GM12875 (cell line): ENCODE data around the gene DDAH2.
"Not testable (repeated sequence)": the region's sequence is repeated elsewhere in the genome, so short reads cannot be mapped to it uniquely, and the experiment has no call there.

Experiments used
- H3K4me3 ChIP-seq: one replicate; pipeline ENCODE4 v1.5.1; 2011; ENCODE audit warnings: low read depth, low read length, control low read depth
- TF ChIP-seq, protein P1 (sequence below): IDR thresholded peaks from 2 replicates; pipeline ENCODE4 v1.5.1; 2011; ENCODE audit warnings: low read depth, mild to moderate bottlenecking, control low read depth, inconsistent platforms, low read length, moderate library complexity, borderline replicate concordance; ENCODE audit not compliant: insufficient read depth

The DDAH2 gene

DNA sequence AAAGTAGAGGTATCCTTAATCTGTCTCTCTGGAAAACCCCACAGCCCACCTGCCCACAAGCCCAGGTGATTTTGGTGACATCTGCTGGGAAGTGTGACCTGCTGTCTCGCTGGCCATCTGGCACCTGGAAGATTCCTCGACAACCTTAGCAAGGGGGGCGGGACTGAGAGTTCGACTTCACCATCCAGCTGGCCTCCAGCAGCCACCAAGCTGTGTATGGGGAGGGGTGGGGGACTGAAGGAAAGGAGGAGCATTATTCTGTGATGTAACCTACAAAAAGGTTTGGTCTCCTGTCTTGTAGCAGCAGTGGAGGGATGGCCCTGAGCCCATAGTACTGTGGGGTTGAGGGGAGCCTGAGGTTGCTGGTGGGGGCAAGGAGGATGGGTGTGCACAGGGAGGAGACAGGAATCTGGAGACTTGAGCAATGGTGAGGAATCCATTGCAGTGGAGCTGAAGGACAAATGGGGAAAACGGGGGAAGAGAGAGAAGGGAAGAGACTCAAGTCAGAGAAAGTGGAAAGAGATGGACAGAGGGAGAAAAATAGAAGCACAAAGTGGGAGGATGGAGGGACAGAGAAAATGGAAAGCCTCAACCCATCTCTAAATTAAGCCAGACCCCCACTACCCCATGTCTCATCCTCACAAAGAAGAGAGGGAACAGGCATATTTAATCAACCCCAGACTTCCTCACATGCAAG is 18.4 kb downstream of the DDAH2 start:
- no peak overlapping the region for H3K4me3 ChIP-seq
- TF ChIP-seq, protein P1, sequence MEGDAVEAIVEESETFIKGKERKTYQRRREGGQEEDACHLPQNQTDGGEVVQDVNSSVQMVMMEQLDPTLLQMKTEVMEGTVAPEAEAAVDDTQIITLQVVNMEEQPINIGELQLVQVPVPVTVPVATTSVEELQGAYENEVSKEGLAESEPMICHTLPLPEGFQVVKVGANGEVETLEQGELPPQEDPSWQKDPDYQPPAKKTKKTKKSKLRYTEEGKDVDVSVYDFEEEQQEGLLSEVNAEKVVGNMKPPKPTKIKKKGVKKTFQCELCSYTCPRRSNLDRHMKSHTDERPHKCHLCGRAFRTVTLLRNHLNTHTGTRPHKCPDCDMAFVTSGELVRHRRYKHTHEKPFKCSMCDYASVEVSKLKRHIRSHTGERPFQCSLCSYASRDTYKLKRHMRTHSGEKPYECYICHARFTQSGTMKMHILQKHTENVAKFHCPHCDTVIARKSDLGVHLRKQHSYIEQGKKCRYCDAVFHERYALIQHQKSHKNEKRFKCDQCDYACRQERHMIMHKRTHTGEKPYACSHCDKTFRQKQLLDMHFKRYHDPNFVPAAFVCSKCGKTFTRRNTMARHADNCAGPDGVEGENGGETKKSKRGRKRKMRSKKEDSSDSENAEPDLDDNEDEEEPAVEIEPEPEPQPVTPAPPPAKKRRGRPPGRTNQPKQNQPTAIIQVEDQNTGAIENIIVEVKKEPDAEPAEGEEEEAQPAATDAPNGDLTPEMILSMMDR = no peak

GRCh38 chr6:31709157-31709556 is 19.9 kb downstream of the DDAH2 start:
- not testable (repeated sequence) for H3K4me3 ChIP-seq

GRCh38 chr6:31708224-31708623 is 20.9 kb downstream of the DDAH2 start:
- TF ChIP-seq, protein P1 = no peak
- H3K4me3 ChIP-seq = no peak overlapping the region

DNA sequence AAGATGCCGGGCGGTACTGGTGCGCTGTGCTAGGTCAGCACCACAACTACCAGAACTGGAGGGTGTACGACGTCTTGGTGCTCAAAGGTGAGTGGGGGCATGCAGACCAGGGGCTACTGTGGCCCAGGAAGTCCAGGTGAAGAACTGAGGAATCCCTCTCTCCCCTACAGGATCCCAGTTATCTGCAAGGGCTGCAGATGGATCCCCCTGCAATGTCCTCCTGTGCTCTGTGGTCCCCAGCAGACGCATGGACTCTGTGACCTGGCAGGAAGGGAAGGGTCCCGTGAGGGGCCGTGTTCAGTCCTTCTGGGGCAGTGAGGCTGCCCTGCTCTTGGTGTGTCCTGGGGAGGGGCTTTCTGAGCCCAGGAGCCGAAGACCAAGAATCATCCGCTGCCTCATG is 21.4 kb downstream of the DDAH2 start:
- TF ChIP-seq, protein P1 = no peak
- H3K4me3 ChIP-seq = no peak overlapping the region

DNA sequence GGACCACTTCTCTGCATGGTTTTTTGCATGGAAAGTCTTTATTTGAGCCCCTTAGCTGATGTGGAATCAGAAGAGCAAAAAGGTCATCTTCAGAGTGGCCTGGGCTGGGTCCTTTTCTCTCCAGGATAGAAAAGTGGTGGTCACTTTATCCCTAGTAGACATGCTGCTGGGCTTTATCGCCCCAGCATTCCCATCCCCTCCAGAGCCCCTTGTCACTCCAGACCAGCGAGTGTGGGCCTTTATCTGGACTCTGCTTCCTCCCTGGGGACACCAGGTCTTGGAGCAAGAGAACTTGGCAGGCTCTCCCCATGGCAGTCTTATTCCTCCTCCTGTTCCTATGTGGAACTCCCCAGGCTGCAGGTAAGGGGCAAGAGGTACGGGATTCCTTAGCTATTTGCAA is 22.5 kb downstream of the DDAH2 start, which contains the start of gene LY6G6F:
Gene LY6G6F (plus strand): TSS at position 268 of the 400 bp plus-strand sequence. CDS start 41 bp downstream, at position 309.
- TF ChIP-seq, protein P1 = no peak

GRCh38 chr6:31705931-31706330 is 23.2 kb downstream of the DDAH2 start:
- no peak overlapping the region for H3K4me3 ChIP-seq
- TF ChIP-seq, protein P1 = no peak

More for the DNA sequence above, 22.5 kb downstream of the DDAH2 start, which contains the start of gene LY6G6F:
- no peak within 1 kb of the TSS for H3K4me3 ChIP-seq

DNA sequence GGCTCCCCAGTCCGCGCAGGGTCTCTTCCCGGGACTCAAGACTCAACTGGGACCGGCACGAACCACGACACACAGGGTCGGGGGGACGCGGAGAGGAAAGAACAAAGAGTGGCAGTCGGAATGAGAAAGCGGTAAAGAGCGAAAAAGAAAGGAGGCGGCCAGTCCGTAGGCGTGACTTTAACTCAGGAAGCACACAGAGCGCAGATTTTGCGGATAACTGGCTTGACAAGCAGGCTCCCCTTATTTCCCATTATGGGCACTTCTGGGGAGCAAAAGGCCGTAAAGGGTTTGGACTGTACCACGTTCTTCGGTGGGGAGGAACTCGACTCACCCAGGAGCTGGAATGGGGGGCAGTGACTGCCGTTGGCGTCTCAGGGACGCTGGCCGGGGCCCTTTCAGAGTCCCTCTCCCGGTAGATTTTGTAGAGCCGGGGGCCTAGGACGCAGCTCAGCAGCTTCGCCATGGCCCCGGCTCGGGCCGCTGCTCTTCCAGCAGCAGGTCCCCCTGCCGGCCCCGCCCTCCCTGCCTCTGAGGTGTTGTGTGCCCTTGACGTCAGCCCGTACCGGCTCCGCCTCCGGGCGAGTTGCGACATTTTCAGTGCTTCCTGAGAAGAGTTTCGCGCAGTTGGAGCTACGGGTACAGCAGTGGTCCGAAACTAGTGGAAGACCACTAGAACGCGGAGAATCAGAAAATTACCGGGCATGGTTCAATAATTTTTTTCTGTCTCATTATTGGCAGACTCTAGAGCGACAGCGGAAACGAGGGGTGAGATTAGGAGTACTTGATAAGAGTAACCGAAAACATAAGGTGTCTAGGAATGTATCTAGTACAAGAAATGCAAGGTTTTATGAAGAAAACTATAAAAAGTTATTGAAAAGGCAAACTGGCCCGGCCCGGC is 26.0 kb downstream of the DDAH2 start, which contains the start of gene ABHD16A:
Gene ABHD16A (minus strand): TSS at position 506 of the 898 bp plus-strand sequence. CDS start 43 bp downstream, at position 463.
- H3K4me3 ChIP-seq = peak within 1 kb of the TSS; percentile 62
- TF ChIP-seq, protein P1 = no peak
